H1 (cell line): ENCODE measurements around the gene KCTD2. TPM values are rescaled to one million over a fixed set of nuclear protein-coding genes. Genes with fewer than 3 reads are reported as not detected.

Source experiments
- CTCF ChIA-PET: fragments of 300-600 bp; sonication (Branson Sonifier 250); formaldehyde crosslinking; loops from one replicate; lab custom pipeline; 2021; ENCODE audit not compliant: partially characterized antibody; lab: Charles Lee
- POLR2A ChIA-PET: fragments of 300-600 bp; sonication (Branson Sonifier 250); formaldehyde crosslinking; loops from one replicate; lab custom pipeline; 2021; ENCODE audit warnings: inconsistent platforms; ENCODE audit not compliant: partially characterized antibody; lab: Charles Lee
- DNase-seq, 2 experiments: peaks; one replicate each; pipeline versions ENCODE4 v3.0.0 to v3.0.0-alpha.2; 2010 to 2022; ENCODE audit warnings: low spot score in 2 of 2, low read depth in 1 of 2, mixed read lengths in 1 of 2
- FAIRE-seq: peaks from 2 replicates; lab custom pipeline; 2011; peaks lifted over from hg19 to GRCh38; lab: Jason Lieb, UNC
- H2AFZ ChIP-seq: 2 replicates; pipeline ENCODE4 v1.8.1; 2012; ENCODE audit warnings: low read length, inconsistent platforms
- H2AK5ac ChIP-seq: 2 replicates; pipeline ENCODE4 v1.6.1; 2013; ENCODE audit warnings: low read depth, low read length
- H2BK120ac ChIP-seq: replicated peaks from 2 replicates; pipeline ENCODE3; 2013; ENCODE audit warnings: low read depth, low read length, inconsistent platforms
- H2BK12ac ChIP-seq: 2 replicates; pipeline ENCODE4 v1.6.1; 2013; ENCODE audit warnings: low read depth, low read length
- H2BK15ac ChIP-seq: 2 replicates; pipeline ENCODE4 v1.6.1; 2013; ENCODE audit warnings: low read length
- H2BK20ac ChIP-seq: 2 replicates; pipeline ENCODE4 v1.6.1; 2013; ENCODE audit warnings: low read length
- H2BK5ac ChIP-seq: 2 replicates; pipeline ENCODE4 v1.6.1; 2013; ENCODE audit warnings: low read depth, low read length
- H3K14ac ChIP-seq: 2 replicates; pipeline ENCODE4 v1.6.1; 2013; ENCODE audit warnings: inconsistent platforms; ENCODE audit not compliant: insufficient read length
- H3K18ac ChIP-seq: 2 replicates; pipeline ENCODE4 v1.6.1; 2013; ENCODE audit warnings: low read length; ENCODE audit errors: extremely low read depth
- H3K23ac ChIP-seq: 2 replicates; pipeline ENCODE4 v1.6.1; 2013; ENCODE audit warnings: inconsistent platforms; ENCODE audit not compliant: insufficient read length
- H3K23me2 ChIP-seq: 2 replicates; pipeline ENCODE4 v1.6.1; 2013; ENCODE audit warnings: low read depth, low read length
- H3K27ac ChIP-seq: 2 replicates; pipeline ENCODE4 v1.6.1; 2011; ENCODE audit warnings: low read depth, low read length, inconsistent platforms
- H3K27me3 ChIP-seq, 4 experiments: replicated peaks in 1 of 4; 1 replicate in 1 of 4; 2 replicates in 3 of 4; pipeline versions ENCODE4 v1.6.1 to v1.8.1; 2011 to 2013; ENCODE audit warnings: low read length in 3 of 4, mild to moderate bottlenecking in 3 of 4, inconsistent platforms in 2 of 4, mixed read lengths in 2 of 4, moderate library complexity in 1 of 4; ENCODE audit not compliant: control insufficient read depth in 3 of 4, insufficient read depth in 3 of 4; ENCODE audit errors: extremely low read depth in 1 of 4
- H3K36me3 ChIP-seq, 4 experiments: 2 replicates each; pipeline versions ENCODE4 v1.6.1 to v1.8.1; 2011 to 2013; ENCODE audit warnings: mild to moderate bottlenecking in 4 of 4, low read length in 3 of 4, moderate library complexity in 2 of 4, control low read depth in 1 of 4, inconsistent platforms in 1 of 4; ENCODE audit not compliant: insufficient read depth in 4 of 4, control insufficient read depth in 2 of 4
- H3K4ac ChIP-seq: replicated peaks from 2 replicates; pipeline ENCODE3; 2013; ENCODE audit warnings: low read length, low read depth, mixed read lengths, inconsistent platforms; ENCODE audit not compliant: insufficient read length
- H3K4me1 ChIP-seq, 4 experiments: replicated peaks in 1 of 4; 1 replicate in 1 of 4; 2 replicates in 3 of 4; pipeline versions ENCODE4 v1.6.1 to v1.8.1; 2011 to 2013; ENCODE audit warnings: low read length in 3 of 4, inconsistent platforms in 2 of 4, mixed read lengths in 1 of 4; ENCODE audit not compliant: insufficient read depth in 4 of 4, control insufficient read depth in 3 of 4
- H3K4me2 ChIP-seq, 2 experiments: 2 replicates each; pipeline versions ENCODE4 v1.6.1 to v1.8.1; 2011 to 2013; ENCODE audit warnings: low read depth in 2 of 2, low read length in 2 of 2, control low read depth in 1 of 2, inconsistent platforms in 1 of 2, mild to moderate bottlenecking in 1 of 2; ENCODE audit not compliant: insufficient read depth in 1 of 2
- H3K4me3 ChIP-seq, 4 experiments: fragments of 200-600, 300-600 bp in 1 of 4; sonication (generic), shearing (Covaris generic), sonication (Bioruptor Twin) in 1 of 4; 2 replicates each; pipeline versions ENCODE4 v1.5.1 to v1.8.1; 2011 to 2016; ENCODE audit warnings: low read length in 4 of 4, low read depth in 3 of 4, control low read depth in 2 of 4, inconsistent platforms in 2 of 4, mild to moderate bottlenecking in 2 of 4, mixed read lengths in 1 of 4, moderate library complexity in 1 of 4; ENCODE audit not compliant: insufficient read depth in 2 of 4; ENCODE audit errors: extremely low read depth in 1 of 4
- H3K56ac ChIP-seq: replicated peaks from 2 replicates; pipeline ENCODE3; 2013; ENCODE audit warnings: low read depth, mild to moderate bottlenecking, mixed read lengths, low read length, inconsistent platforms; ENCODE audit not compliant: insufficient read length
- H3K79me1 ChIP-seq: 2 replicates; pipeline ENCODE4 v1.6.1; 2013; ENCODE audit warnings: low read depth, low read length, control low read depth
- H3K79me2 ChIP-seq, 2 experiments: 2 replicates each; pipeline versions ENCODE4 v1.6.1 to v1.8.1; 2012 to 2013; ENCODE audit warnings: low read length in 2 of 2, mild to moderate bottlenecking in 2 of 2, inconsistent platforms in 1 of 2; ENCODE audit not compliant: insufficient read depth in 2 of 2, control insufficient read depth in 1 of 2
- H3K9ac ChIP-seq, 4 experiments: replicated peaks in 1 of 4; 1 replicate in 1 of 4; 2 replicates in 3 of 4; pipeline versions ENCODE4 v1.6.1 to v1.8.1; 2011 to 2013; ENCODE audit warnings: low read depth in 3 of 4, low read length in 3 of 4, control low read depth in 2 of 4, mild to moderate bottlenecking in 2 of 4, moderate library complexity in 2 of 4, inconsistent platforms in 1 of 4; ENCODE audit errors: extremely low read depth in 1 of 4
- H3K9me3 ChIP-seq, 2 experiments: 2 replicates each; pipeline versions ENCODE4 v1.6.1 to v1.8.1; 2012 to 2013; ENCODE audit warnings: mild to moderate bottlenecking in 2 of 2, moderate library complexity in 2 of 2, control low read depth in 1 of 2, inconsistent platforms in 1 of 2, low read depth in 1 of 2, low read length in 1 of 2, mixed read lengths in 1 of 2; ENCODE audit not compliant: insufficient read depth in 2 of 2
- H4K20me1 ChIP-seq, 2 experiments: replicated peaks in 1 of 2; 2 replicates each; pipeline versions ENCODE3 to v1.8.1; 2011 to 2013; ENCODE audit warnings: inconsistent platforms in 2 of 2, low read length in 2 of 2, mild to moderate bottlenecking in 1 of 2; ENCODE audit not compliant: insufficient read depth in 2 of 2, control insufficient read depth in 1 of 2
- H4K5ac ChIP-seq: 2 replicates; pipeline ENCODE4 v1.6.1; 2013; ENCODE audit warnings: low read length, low read depth, mixed read lengths, inconsistent platforms; ENCODE audit not compliant: insufficient read length
- H4K8ac ChIP-seq: 2 replicates; pipeline ENCODE4 v1.8.0; 2013; ENCODE audit warnings: mild to moderate bottlenecking, moderate library complexity, low read length, inconsistent platforms; ENCODE audit not compliant: insufficient read depth; ENCODE audit errors: extremely low read depth
- H4K91ac ChIP-seq: replicated peaks from 2 replicates; pipeline ENCODE3; 2013; ENCODE audit warnings: low read length, mixed read lengths, inconsistent platforms; ENCODE audit not compliant: insufficient read length
- CBX5 ChIP-seq: fragments of 300-800, 300-1000 bp; sonication (generic); IDR thresholded peaks from 2 replicates; pipeline ENCODE4 v1.7.1; 2016; ENCODE audit warnings: antibody characterized with exemption, low read length, low read depth
- CREB1 ChIP-seq: IDR thresholded peaks from 2 replicates; pipeline ENCODE4 v1.6.1; 2012; ENCODE audit warnings: inconsistent platforms
- EGR1 ChIP-seq: IDR thresholded peaks from 2 replicates; pipeline ENCODE4 v1.6.1; 2011; ENCODE audit warnings: low read depth, low read length, borderline replicate concordance
- EP300 ChIP-seq, 2 experiments: IDR thresholded peaks; 1 replicate in 1 of 2; 2 replicates in 1 of 2; pipeline ENCODE4 v1.6.1; 2011 to 2012; ENCODE audit warnings: low read depth in 2 of 2, low read length in 2 of 2, mild to moderate bottlenecking in 2 of 2, borderline replicate concordance in 1 of 2, inconsistent platforms in 1 of 2, moderate library complexity in 1 of 2
- EZH2 ChIP-seq: fragments of 200-600 bp; sonication (generic); IDR thresholded peaks from 2 replicates; pipeline ENCODE4 v1.7.1; 2012; ENCODE audit warnings: low read depth, mild to moderate bottlenecking, moderate library complexity, low read length, inconsistent platforms; ENCODE audit not compliant: severe bottlenecking
- HDAC2 ChIP-seq, 2 experiments: fragments of 300-600 bp in 1 of 2; sonication (generic) in 1 of 2; IDR thresholded peaks; 2 replicates each; pipeline ENCODE4 v1.6.1; 2011 to 2012; ENCODE audit warnings: low read depth in 2 of 2, low read length in 2 of 2, mild to moderate bottlenecking in 2 of 2, moderate library complexity in 2 of 2, borderline replicate concordance in 1 of 2, inconsistent platforms in 1 of 2
- HDAC6 ChIP-seq: IDR thresholded peaks from one replicate; pipeline ENCODE4 v1.7.1; 2012; ENCODE audit warnings: low read depth, mild to moderate bottlenecking, inconsistent platforms, low read length, moderate library complexity
- POLR2AphosphoS5 ChIP-seq: IDR thresholded peaks from 2 replicates; pipeline ENCODE4 v1.6.1; 2011; ENCODE audit warnings: low read depth, low read length
- POU5F1 ChIP-seq: IDR thresholded peaks from 2 replicates; pipeline ENCODE4 v1.6.1; 2011; ENCODE audit warnings: low read depth, mild to moderate bottlenecking, low read length, moderate library complexity
- RAD21 ChIP-seq, 2 experiments: IDR thresholded peaks in 1 of 2; conservative IDR thresholded peaks in 1 of 2; 2 replicates each; pipeline ENCODE4 v1.6.1; 2011; ENCODE audit warnings: low read depth in 2 of 2, low read length in 2 of 2, improper control_type of control experiment in 1 of 2, inconsistent platforms in 1 of 2, mild to moderate bottlenecking in 1 of 2, moderate library complexity in 1 of 2
- RBBP5 ChIP-seq: IDR thresholded peaks from 2 replicates; pipeline ENCODE4 v1.7.1; 2012; ENCODE audit warnings: low read depth, mild to moderate bottlenecking, inconsistent platforms, low read length, moderate library complexity, borderline replicate concordance
- SUZ12 ChIP-seq: fragments of 200-600 bp; sonication (generic); IDR thresholded peaks from 2 replicates; pipeline ENCODE4 v1.6.1; 2012; ENCODE audit warnings: mild to moderate bottlenecking, inconsistent platforms, low read length, moderate library complexity, mixed read lengths
- TAF7 ChIP-seq: optimal IDR thresholded peaks from 2 replicates; pipeline ENCODE3; 2011; ENCODE audit warnings: low read depth, mild to moderate bottlenecking, inconsistent platforms, low read length, moderate library complexity, borderline replicate concordance
- TCF12 ChIP-seq: IDR thresholded peaks from 2 replicates; pipeline ENCODE4 v1.6.1; 2011; ENCODE audit warnings: low read depth, mild to moderate bottlenecking, low read length
- WGBS, 2 experiments: shearing (Covaris generic) in 1 of 2; methylation state at CpG; one replicate each; pipeline versions ENCODE4 v1.1.6 to v1.1.7; 2013 to 2015; ENCODE audit warnings: low lambda C conversion rate in 2 of 2, mixed read lengths in 2 of 2, inconsistent platforms in 1 of 2, low coverage in 1 of 2, missing lambda C conversion rate in 1 of 2; ENCODE audit not compliant: insufficient replicate concordance in 2 of 2, insufficient coverage in 1 of 2, insufficient read length in 1 of 2; ENCODE audit errors: extremely low coverage in 1 of 2, missing lambda C conversion rate in 1 of 2; 5-methylcytosine and 5-hydroxymethylcytosine counted together
- polyA plus RNA-seq, 7 experiments: library from polyadenylated mRNA; depleted of rRNA in 3 of 7; stranded (reverse) in 5 of 7; unstranded in 2 of 7; fragments of >200 nt in 5 of 7; fragments of 200-250 nt in 2 of 7; gene quantifications; 1 replicate in 5 of 7; 2 replicates in 1 of 7; 4 replicates in 1 of 7; pipeline versions ENCODE4 v1.2.1 to v1.2.3, GENCODE V29; 2011 to 2013; ENCODE audit warnings: missing spikeins in 2 of 7, mixed read lengths in 2 of 7
- total RNA-seq: library from RNA; stranded (reverse); fragmentation: NEBNext Ultra II Directional; extraction: Animal tissue kit (Norgen Biotek cat#: 25700); gene quantifications from 2 replicates; pipeline ENCODE4 v1.2.1, GENCODE V29; 2021

The KCTD2 gene
- total and polyA plus RNA-seq, 2 of the 8 experiments (the other 6 are each of a cell fraction or from before 2014, with no cell fraction given) = 33.7 to 36.8 TPM

DNA sequence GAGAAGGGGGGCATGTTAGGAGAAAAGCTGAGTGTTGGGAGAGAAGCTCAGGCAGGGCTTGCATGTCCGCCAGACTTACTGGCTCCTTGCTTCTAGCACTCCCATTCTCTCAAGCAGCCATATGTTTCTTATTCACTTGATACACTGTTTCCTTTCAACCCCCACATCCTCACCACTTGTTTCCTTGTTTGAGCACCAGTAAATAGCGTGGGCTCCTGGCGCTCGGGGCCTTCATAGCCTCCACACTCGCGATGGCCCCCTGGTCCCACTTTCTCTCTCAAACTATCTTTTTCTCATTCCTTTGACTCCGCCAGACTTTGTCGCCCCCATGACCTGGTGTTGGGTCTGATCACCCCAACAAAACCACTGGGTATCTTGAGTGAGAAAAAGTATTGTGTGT, 16.9 kb upstream of the KCTD2 start:
- H3K4me2 ChIP-seq = no peak overlapping the region
- H4K91ac ChIP-seq = no peak overlapping the region
- DNase-seq = no peak
- H2AK5ac ChIP-seq = no peak overlapping the region
- no peaks in the 10 kb centered on the region for H3K27me3 ChIP-seq
- H2AFZ ChIP-seq = no peak overlapping the region
- H3K23me2 ChIP-seq = no peaks in the 10 kb centered on the region
- CTCF ChIA-PET = interaction anchor here (1.2 to 1.6 kb wide), 4 partner anchors 11 to 84 kb away, joined by 3 to 4 read pairs (median 3); no protein-coding TSS in a partner anchor
- POLR2A ChIA-PET = no interaction called here
- no peak overlapping the region for H3K23ac ChIP-seq
- H3K56ac ChIP-seq = no peak overlapping the region
- no peaks in the 10 kb centered on the region for H3K79me2 ChIP-seq
- H2BK5ac ChIP-seq = no peak overlapping the region
- H3K14ac ChIP-seq = no peak overlapping the region
- H3K79me1 ChIP-seq = no peaks in the 10 kb centered on the region
- no peak overlapping the region for H4K5ac ChIP-seq
- no peak overlapping the region for H4K8ac ChIP-seq
- H3K4me1 ChIP-seq = peaks cover 0 to 3% (median under 1%) of the 10 kb centered on the region in 4 experiments; a peak in 2 of 7 replicates
- no peak for FAIRE-seq
- peaks cover 8 to 9% of the 10 kb centered on the region in 2 experiments for H3K9me3 ChIP-seq
- H2BK20ac ChIP-seq = no peak overlapping the region
- H2BK12ac ChIP-seq = no peak overlapping the region
- H3K36me3 ChIP-seq = 0 out of 8 replicates have a peak, but pooled peaks cover 0 to under 1% (median 0%) of the 10 kb centered on the region in 4 experiments
- no peak overlapping the region for H3K4me3 ChIP-seq
- no peak overlapping the region for H3K9ac ChIP-seq
- no peak overlapping the region for H3K18ac ChIP-seq
- H3K27ac ChIP-seq = no peak overlapping the region
- H2BK120ac ChIP-seq = no peak overlapping the region
- H2BK15ac ChIP-seq = no peak overlapping the region
- WGBS, 2 experiments = 84% methylated on average over 8 of the region's 8 CpGs; no CpG with 5 or more reads in 1 of the 2 experiments
- H3K4ac ChIP-seq = no peak overlapping the region
- H4K20me1 ChIP-seq = no peaks in the 10 kb centered on the region
- no peak for TF ChIP-seq POLR2AphosphoS5
- no peak for TF ChIP-seq EGR1
- no peak for TF ChIP-seq RAD21 (IDR thresholded peaks at IDR 0.05 in 1 of 2, conservative IDR thresholded peaks at IDR 0.05 in 1 of 2; ENCODE audit: low read depth in 2 of 2, low read length in 2 of 2)
- TF ChIP-seq POU5F1 = no peak
- TF ChIP-seq EP300 (IDR thresholded peaks at IDR 0.05; ENCODE audit: borderline replicate concordance in 1 of 2, low read depth in 2 of 2, low read length in 2 of 2) = no peak
- no peak for TF ChIP-seq TCF12
- TF ChIP-seq SUZ12 = no peak
- TF ChIP-seq HDAC6 = no peak
- TF ChIP-seq RBBP5 = no peak
- TF ChIP-seq CBX5 = no peak
- TF ChIP-seq EZH2 = no peak
- TF ChIP-seq TAF7 = no peak
- TF ChIP-seq CREB1 = no peak
- no peak for TF ChIP-seq HDAC2 (IDR thresholded peaks at IDR 0.05; ENCODE audit: borderline replicate concordance in 1 of 2, low read depth in 2 of 2, low read length in 2 of 2)
